ENCODE data around the gene ZC2HC1B. TPM values are rescaled to one million over a fixed set of nuclear protein-coding genes. Genes with fewer than 3 reads are reported as not detected.

Gene ZC2HC1B
- total and polyA plus RNA-seq, 2 of the 8 experiments (the other 6 are each of a cell fraction or from before 2014, with no cell fraction given), result not detected

- no peak overlapping the region for H3K56ac ChIP-seq (replicated peaks; ENCODE audit: insufficient read length, low read depth, low read length)
- peaks cover 2 to 3% of the 10 kb centered on the region in 2 experiments; a peak in 2 of 4 replicates for H3K9me3 ChIP-seq (ENCODE audit: insufficient read depth in 2 of 2, low read depth in 1 of 2, low read length in 1 of 2)
- no peaks in the 10 kb centered on the region for H3K79me2 ChIP-seq (ENCODE audit: control insufficient read depth in 1 of 2, insufficient read depth in 2 of 2, low read length in 2 of 2)
- H2BK15ac ChIP-seq (ENCODE audit: low read length), result no peak overlapping the region
- CTCF ChIA-PET (ENCODE audit: partially characterized antibody), result interaction anchor here (0.8 to 1.2 kb wide), 4 partner anchors 13 to 359 kb away, joined by 3 to 6 read pairs (median 3); no protein-coding TSS in a partner anchor
- H2BK20ac ChIP-seq (ENCODE audit: low read length), result no peak overlapping the region
- no peak overlapping the region for H3K14ac ChIP-seq (ENCODE audit: insufficient read length)
- H2AFZ ChIP-seq (ENCODE audit: low read length), result no peak overlapping the region
- H3K79me1 ChIP-seq (ENCODE audit: low read depth, low read length), result no peaks in the 10 kb centered on the region
- H3K23me2 ChIP-seq (ENCODE audit: low read depth, low read length), result no peaks in the 10 kb centered on the region
- H3K27me3 ChIP-seq (replicated peaks in 1 of 4; ENCODE audit: control insufficient read depth in 3 of 4, extremely low read depth in 1 of 4, insufficient read depth in 3 of 4, low read length in 3 of 4), result no peaks in the 10 kb centered on the region
- no peak overlapping the region for H2BK5ac ChIP-seq (ENCODE audit: low read depth, low read length)
- H3K36me3 ChIP-seq (ENCODE audit: control insufficient read depth in 2 of 4, insufficient read depth in 4 of 4, low read length in 3 of 4), result no peaks in the 10 kb centered on the region
- DNase-seq (ENCODE audit: low read depth in 1 of 2, low spot score in 2 of 2), result no peak
- no peak overlapping the region for H2AK5ac ChIP-seq (ENCODE audit: low read depth, low read length)
- no peaks in the 10 kb centered on the region for H4K20me1 ChIP-seq (replicated peaks in 1 of 2; ENCODE audit: control insufficient read depth in 1 of 2, insufficient read depth in 2 of 2, low read length in 2 of 2)
- H3K4me2 ChIP-seq (ENCODE audit: insufficient read depth in 1 of 2, low read depth in 2 of 2, low read length in 2 of 2), result no peak overlapping the region
- TF ChIP-seq EZH2 (IDR thresholded peaks at IDR 0.05; ENCODE audit: low read depth, low read length, severe bottlenecking), result no peak
- TF ChIP-seq CEBPB (IDR thresholded peaks at IDR 0.05; ENCODE audit: low read depth, low read length), result no peak
- TF ChIP-seq SRF (IDR thresholded peaks at IDR 0.05; ENCODE audit: low read depth, low read length), result no peak
- no peak for TF ChIP-seq RBBP5 (IDR thresholded peaks at IDR 0.05; ENCODE audit: borderline replicate concordance, low read depth, low read length)
- no peak for TF ChIP-seq SP4 (IDR thresholded peaks at IDR 0.05; ENCODE audit: low read length)
- no peak for TF ChIP-seq HDAC2 (IDR thresholded peaks at IDR 0.05; ENCODE audit: borderline replicate concordance in 1 of 2, low read depth in 2 of 2, low read length in 2 of 2)
- H3K18ac ChIP-seq (ENCODE audit: extremely low read depth, low read length), result no peak overlapping the region
- H3K4me3 ChIP-seq (ENCODE audit: extremely low read depth in 1 of 4, insufficient read depth in 2 of 4, low read depth in 3 of 4, low read length in 4 of 4), result no peak overlapping the region
- POLR2A ChIA-PET (ENCODE audit: partially characterized antibody), result no interaction called here
- H2BK120ac ChIP-seq (replicated peaks; ENCODE audit: low read depth, low read length), result no peak overlapping the region
- WGBS, 2 experiments (ENCODE audit: extremely low coverage in 1 of 2, insufficient coverage in 1 of 2, insufficient read length in 1 of 2, insufficient replicate concordance in 2 of 2, low coverage in 1 of 2, low lambda C conversion rate in 2 of 2, missing lambda C conversion rate in 1 of 2), result 85% methylated on average over 2 of the region's 2 CpGs; no CpG with 5 or more reads in 1 of the 2 experiments
- no peak overlapping the region for H3K4ac ChIP-seq (replicated peaks; ENCODE audit: insufficient read length, low read depth, low read length)
- FAIRE-seq, result no peak
- H4K8ac ChIP-seq (ENCODE audit: extremely low read depth, insufficient read depth, low read length), result no peak overlapping the region
- no peak overlapping the region for H4K5ac ChIP-seq (ENCODE audit: insufficient read length, low read depth, low read length)
- no peak overlapping the region for H3K9ac ChIP-seq (replicated peaks in 1 of 4; ENCODE audit: extremely low read depth in 1 of 4, low read depth in 3 of 4, low read length in 3 of 4)
- H2BK12ac ChIP-seq (ENCODE audit: low read depth, low read length), result no peak overlapping the region
- H4K91ac ChIP-seq (replicated peaks; ENCODE audit: insufficient read length, low read length), result no peak overlapping the region
- H3K4me1 ChIP-seq (replicated peaks in 1 of 4; ENCODE audit: control insufficient read depth in 3 of 4, insufficient read depth in 4 of 4, low read length in 3 of 4), result no peaks in the 10 kb centered on the region
- H3K23ac ChIP-seq (ENCODE audit: insufficient read length), result no peak overlapping the region
- no peak overlapping the region for H3K27ac ChIP-seq (ENCODE audit: low read depth, low read length)
Observed at GRCh38 chr6:143872201-143872600, 7.9 kb downstream of the ZC2HC1B start.
